GM18498 (cell line): ENCODE results near the gene C2CD2.

Experiments used
- ATAC-seq: cut with Tn5 transposase; IDR thresholded peaks from one replicate; pipeline ENCODE4 v1.9.1; 2021; ENCODE audit warnings: mild to moderate bottlenecking, moderate library complexity; ENCODE audit not compliant: unreplicated experiment

C2CD2 gene

DNA sequence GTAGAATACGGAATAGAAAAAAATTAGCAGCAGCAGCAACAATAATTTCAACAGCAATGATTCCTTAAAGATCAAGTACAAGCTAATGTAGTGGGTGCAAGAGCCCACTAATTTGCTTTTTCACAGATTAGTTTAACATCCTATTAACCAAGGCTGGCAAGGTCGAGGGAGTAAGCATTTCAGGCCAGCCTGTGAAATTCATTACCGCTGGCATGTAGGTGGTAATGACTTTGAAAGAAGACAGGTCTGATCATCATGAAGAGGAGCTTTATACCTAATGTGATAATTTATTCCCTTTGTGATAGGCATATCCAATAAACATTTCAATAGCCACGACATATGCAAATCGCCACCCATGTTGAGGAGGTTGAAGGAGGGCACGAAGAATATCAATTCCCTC is 63.5 kb downstream of the C2CD2 start:
- ATAC-seq: no peak

DNA sequence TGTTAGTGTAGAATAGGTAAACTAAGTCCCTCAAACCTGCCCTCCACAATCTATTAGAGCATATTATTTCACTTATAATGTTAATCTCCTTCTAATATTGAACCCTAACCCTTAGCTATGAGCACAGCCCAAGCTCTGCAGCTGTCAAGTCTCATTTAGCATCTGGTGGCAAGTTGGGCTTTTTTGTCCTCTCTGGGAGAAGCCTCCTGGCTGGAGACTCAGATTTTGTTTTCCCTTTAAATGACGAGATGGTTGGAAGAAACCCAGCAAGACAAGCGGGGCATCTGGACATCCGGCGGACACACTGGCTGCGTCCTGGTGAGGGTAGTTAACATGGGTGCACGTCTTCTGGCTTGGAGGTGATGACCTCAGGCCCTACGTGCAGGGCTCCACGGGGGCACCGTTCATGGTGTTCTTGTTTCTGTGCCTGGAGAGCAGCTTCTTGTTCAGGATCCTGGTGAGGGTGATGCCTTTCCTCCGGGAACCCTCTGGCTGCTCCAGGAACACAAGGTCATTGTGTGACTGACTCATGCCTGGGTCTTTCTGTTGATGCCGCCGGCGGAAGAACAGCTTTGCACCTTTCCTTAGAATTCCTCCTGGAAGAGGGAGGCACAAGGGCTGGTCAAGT is 65.0 kb downstream of the C2CD2 start:
- ATAC-seq: no peak

DNA sequence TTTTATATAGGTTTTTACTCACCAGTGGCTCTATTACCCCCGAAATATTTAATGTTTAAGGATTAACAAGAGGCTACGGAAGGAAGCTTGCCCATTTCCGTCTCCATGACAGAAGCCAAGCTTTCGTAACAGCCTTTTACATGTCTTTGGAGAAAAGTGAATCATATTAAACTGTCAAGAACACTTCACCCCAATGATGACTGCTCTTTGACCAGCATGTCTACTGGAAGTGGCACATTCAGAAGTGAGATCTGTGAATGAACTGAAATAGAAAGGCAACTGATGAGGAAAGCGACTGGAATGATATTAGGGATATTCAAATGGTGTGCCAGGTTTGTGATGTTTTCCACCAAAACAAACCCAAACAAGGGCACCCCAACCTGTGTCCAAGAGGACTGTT is 66.2 kb downstream of the C2CD2 start:
- no peak for ATAC-seq

DNA sequence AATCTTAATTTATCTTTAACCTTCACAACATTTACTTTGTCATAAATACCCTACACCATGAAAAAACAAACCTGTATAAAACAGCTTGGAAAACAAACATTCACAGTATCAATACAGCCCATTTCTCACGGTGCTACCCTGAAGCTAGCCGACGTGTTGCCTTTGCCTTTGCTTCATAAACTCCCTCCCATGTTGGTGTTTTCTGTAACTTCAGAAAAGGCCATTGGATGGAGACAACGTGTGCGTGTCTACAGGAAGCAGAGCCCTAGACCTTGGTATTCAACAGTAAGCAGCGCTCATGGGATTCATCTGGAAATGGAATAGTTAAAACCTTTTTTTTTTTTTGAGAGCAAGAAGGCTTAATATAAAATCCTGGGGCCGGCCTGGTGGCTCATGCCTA is 67.5 kb downstream of the C2CD2 start:
- no peak for ATAC-seq

DNA sequence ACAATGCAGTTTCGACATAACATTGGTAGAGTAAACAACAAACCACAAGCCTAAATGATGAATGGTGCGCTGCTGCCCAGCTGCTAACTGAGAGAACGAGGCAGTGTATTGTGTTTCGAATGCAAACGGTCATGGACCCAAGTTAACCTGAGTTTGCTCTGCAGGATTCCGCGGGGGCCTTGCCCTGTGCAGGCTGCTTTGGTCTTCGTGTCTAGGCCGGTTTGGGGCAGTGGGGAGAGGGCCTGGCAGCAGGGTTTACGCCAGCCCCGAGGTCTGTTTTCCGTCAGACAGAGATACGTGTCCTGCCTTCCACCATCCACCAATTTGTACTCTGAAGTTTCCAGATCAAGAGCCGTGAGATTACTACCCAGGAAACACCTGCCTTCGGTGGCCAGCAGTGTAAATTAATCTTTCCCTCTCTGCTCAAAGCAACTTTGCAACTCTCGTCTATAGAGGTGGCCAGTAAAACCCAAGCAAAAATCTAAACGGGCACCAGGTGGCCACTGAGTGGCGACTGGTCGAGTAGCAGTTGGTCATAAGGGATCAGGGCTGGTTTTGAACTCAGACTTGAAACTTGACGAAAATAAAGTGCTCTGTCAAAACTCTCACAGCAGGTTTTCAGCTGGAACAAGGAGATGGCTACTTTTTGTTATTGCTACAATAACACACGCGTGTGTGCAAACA is 68.3 kb downstream of the C2CD2 start:
- ATAC-seq: no peak

DNA sequence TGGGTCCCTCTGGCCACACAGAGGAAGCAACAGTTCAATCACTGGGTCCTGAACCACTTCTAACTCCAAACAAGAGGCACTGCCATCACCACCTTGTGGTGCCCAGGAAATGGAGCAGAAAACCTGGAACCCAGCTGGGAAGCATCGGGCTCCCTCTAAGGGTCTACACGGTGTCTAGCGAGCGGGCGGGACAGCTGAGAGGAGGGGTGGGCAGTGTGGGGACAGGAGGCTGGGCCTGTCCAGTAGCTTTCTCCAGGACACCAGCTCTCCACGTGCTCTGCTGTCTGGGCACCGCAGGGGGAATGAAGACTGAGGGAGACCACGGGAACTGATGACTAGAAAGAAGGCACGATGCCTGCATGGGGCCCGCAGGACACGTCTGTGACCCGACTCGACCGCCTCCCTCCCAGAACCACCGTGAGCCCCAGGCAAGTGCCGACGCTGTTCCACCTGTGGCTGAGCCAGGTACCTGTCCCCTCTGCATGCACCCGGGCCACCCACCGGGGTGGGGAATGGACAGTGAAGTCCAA is 69.3 kb downstream of the C2CD2 start:
- ATAC-seq: no peak

DNA sequence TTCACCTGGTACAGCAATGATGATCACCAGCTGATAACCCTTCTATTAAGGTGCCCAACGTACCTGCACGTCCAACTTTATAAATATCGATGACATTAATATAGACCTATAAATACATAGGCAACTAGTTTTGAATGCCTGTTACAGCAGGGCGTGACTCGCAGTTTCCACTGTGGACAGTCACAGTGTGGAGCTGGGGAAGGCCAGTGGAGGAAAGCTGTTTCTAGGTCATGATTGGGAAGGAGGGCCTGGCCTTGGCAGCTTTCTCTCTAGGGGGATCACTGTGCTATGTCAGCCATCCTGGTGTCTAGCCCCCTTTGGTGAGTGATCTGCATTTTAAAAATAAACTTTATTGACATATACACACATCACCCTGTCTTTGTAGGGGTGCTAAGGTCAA is 70.2 kb downstream of the C2CD2 start:
- ATAC-seq: no peak

DNA sequence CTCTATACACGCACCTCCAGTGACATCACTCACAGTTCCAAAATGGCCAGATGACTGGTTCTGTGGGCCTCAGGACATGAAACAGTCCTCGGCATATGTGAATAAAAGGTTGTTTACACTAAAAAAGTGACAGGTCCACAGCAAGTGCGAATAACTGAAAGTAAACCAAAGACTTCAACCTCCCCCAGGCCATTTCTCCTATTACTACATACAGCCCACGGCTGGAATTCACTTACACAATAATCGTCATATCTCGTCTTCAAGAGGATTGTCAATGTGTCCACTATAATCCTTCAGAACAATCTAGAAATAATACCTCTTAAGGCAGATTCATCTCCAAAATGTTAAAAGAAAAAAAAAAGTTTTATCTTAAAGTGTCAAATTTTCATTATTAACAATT is 72.8 kb downstream of the C2CD2 start:
- no peak for ATAC-seq

DNA sequence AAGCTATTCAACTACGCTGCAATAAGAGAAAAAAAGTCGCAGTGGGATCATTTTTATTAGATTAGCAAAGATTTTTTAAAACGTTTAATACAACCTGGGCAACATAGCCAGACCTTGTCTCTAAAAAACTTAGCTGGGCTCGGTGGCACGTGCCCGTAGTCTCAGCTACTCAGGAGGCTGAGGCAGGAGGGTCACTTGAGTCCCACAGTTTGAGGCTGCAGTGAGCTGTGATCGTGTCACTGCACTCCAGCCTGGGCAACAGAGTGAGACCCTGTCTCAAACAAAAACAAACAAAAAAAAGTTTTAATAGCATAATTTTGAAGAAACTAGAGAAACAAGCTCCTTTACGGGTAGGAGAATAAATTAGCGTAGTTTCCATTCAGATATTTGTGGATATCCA is 73.7 kb downstream of the C2CD2 start:
- ATAC-seq: no peak

DNA sequence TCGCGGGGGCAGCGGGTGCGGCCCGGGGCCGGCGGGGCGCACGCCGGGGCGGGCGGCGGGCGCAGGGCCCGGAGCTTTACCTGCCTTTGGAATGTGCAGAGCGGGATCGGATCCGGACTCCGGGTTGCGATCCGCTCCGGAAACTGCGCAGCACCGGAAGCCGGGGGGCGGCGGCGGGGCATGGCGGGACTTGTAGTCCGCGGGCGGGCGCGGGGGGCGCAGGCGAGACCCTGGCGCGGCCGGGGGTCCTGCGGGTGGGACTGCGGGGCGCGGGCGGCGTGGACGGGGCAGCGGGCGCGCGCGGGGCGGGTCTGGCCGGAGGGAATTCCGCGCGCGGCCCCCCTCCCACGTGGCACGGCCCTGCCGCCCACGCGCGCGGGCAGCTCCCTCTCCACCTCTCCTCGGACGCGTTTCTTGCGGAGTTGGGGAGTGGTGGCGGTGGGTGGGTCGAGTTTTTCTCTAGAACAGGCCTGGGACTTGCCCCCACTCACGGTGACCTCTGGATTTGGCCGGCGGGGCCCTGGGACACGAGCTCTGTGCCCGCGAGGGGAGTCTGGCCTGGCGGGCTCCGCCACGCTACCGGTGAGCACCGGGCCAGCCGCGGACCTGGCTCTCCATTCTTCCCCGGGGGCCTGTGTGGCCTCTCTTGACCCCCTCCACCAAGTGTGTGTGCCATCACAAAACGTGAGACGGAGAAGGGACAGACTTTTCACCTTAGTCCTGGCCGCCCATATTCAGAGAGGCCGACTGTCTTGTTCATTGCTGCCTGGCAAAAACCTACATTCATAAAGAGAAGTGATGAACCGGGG is 74.4 kb downstream of the C2CD2 start, which contains the start of gene PRDM15:
PRDM15 (minus strand) TSS at position 155 of the 809 bp plus-strand sequence. CDS start 18,981 bp downstream, outside the sequence.
- peak; percentile 77 for ATAC-seq

DNA sequence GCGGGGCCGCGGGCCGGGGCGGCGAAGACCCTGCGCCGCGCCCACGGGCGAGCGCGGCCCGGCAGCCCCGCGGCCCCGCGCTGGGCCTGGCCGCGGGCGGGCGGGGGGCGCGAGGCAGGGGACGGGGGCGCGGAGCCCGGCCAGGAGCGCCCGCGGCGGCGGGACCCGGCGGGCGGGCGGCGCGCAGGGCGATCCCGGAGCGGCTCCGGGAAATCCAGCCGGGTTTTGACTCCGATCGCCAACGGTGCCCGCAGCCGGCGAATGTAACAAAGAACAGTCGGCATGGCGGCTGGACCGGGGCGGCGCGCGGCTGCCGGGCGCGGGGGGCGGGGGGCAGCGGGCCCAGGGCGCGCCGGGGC is 75.0 kb downstream of the C2CD2 start:
- peak; percentile 67 for ATAC-seq

DNA sequence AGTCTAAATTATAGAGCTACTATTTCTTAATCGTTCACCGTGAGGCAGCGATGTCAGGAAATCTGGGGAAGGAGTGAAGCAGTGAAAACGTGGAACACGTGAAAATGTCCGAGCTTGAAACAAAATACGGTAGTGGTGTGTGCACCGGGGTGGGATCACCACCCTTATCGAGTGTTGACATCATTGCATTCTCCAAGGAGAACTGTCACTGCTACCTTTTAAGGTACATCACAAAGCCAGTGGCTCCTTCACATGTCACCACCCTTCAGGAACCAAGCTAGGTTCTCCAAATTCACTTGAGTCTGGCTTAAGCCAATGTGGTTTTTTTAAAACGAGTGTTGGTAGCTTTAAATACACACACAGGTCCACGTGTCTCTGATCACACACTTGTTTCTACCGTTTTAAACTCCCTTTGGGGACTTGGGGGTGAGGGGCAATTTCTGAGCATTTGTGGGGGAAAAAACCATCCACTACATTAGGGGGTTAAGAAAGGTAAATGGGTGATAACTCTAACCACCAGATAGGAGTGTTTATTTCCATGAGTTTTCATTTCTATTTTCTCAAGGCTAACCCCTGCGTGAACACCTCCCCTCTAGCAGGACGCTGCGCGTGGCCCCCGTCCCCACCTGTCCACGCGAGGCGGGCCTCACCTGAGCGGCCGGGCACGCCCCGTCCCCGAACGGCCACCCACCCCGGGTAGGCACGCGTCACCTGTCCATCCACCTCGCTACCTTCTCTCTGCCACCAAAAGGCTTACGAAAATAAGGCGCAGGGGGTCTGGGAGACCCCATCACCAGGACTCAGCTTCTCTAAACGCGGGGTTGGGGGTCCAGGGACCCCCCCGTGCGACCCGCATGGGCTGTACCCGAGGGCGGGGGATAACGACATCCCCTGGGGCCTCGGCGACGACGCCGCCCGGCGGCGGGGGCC is 75.7 kb downstream of the C2CD2 start:
- ATAC-seq: peak; percentile 37

DNA sequence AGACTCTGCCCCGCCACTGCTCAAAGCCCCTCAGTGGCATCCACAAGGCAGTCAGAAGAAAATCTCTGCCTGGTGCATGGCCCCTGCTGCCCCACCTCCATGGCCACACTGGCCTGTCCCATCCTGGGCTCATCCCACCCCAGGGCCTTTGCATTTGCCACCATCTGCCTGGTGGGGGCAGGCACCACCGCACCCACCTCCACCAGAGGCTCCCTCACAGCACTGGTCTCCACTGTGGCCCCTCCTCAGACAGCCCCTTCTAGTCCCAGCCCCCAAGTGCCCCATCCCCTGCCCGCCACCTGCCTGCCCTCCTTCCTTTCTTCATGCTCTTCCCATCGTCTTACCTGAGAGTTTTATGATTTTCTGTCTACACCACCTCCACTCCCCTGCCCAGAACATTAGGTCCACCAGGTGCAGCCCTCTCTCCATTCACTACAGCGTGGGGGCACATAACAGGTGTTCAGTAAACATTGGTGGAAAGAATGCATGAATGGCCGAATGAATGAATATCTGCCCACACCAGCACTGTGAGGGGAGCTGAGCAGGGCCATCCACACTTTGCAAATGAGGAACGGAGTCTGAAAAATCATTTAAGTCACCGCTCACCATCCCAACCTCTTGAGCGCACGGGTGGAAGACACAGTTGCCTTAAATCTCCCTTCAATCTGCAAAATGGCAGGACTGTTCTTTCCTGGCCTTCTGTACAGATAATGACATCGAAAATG is 76.7 kb downstream of the C2CD2 start:
- ATAC-seq: no peak

DNA sequence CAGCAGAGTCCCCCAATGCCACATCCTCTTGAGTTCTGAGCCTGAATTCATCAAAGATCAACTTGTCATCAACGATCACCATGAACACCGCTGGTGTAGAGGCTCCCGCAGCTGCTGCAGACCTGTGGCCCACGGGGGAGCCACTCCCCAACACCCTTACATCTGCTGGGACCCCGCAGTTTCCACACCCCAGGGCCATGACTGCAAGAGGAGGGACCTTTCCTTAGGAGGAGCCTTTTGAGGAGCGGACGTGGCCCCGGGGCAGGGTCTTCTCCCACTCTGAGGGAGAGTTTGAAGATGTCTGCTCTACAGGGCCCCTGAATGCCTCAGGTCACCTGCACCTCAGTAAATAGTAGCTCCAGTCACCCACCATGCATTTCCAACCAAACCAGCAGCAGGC is 77.4 kb downstream of the C2CD2 start:
- ATAC-seq: no peak

DNA sequence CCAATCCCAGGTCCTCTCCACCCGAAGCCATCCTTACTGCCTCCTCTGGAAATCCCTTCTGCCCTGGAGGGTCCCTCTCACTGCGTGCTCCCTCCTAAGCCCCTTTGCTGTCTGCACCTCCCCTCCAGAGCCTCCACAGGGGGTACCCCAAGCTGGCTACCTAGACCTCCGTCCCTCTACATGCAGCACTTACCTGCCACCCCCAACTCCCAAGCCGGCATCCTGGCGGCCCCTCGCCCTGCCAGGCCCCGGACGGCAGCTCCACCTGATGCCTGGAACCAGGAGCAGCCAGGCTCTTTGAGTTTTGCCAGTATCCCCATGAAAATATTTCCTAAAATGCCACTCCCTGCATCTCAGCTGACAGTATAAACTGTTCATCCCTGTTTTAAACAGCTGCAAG is 78.7 kb downstream of the C2CD2 start:
- no peak for ATAC-seq

DNA sequence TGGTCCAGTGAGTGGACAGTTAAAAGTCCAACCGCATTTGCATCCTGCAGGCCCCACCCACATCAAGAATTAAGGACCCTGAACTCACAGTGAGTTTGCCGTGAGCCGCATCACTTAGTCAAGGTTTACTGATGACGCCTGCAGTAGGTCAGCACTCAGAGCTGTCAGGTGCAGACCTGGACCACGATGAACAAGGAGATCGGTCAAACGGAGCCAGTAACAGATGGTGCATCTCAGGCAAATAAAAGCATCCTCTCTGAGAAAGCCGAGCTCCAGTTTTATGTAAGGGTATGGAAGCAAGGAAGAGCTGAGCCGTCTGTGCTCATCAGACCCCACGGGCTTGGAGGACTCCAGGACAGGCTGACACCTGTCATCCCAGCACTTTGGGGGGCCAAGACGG is 79.2 kb downstream of the C2CD2 start:
- no peak for ATAC-seq

DNA sequence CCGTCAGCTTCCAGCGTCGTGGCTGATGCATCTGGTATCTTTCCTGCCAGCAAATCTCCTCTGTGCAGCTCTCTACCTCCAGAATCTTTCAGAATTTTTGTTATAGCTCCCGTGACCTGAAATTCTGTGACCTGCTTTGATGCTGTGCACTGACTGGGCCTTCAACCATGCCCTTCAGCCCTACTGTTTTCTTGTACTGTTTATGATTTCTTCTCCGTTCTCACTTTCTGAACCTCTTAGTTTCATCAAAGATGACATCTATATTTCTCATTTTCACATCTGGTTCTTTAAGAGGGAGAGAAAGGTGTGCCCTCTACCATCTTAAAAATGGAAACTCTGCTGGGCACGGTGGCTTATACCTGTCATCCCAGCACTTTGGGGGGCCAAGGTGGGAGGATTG is 80.4 kb downstream of the C2CD2 start:
- peak; percentile 51 for ATAC-seq

DNA sequence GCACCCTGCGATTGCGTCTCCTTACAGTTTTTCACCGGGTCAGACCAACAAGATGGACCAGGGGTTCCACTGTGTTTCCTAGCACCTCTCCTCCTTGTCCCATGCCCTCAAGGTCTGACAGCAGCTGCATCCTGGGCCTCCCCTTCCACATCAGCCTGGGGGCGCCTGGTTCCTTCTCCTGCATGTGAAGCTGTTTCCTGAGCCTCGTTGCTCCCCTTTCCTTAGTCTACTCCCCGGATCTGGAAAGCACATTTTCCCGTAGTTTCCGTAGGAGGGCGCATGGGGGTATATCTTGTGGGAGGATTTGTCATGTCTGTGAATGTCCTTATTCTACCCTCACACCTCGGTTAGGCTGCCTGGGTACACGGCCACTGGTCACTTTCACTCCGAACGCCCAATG is 80.8 kb downstream of the C2CD2 start:
- ATAC-seq: no peak

DNA sequence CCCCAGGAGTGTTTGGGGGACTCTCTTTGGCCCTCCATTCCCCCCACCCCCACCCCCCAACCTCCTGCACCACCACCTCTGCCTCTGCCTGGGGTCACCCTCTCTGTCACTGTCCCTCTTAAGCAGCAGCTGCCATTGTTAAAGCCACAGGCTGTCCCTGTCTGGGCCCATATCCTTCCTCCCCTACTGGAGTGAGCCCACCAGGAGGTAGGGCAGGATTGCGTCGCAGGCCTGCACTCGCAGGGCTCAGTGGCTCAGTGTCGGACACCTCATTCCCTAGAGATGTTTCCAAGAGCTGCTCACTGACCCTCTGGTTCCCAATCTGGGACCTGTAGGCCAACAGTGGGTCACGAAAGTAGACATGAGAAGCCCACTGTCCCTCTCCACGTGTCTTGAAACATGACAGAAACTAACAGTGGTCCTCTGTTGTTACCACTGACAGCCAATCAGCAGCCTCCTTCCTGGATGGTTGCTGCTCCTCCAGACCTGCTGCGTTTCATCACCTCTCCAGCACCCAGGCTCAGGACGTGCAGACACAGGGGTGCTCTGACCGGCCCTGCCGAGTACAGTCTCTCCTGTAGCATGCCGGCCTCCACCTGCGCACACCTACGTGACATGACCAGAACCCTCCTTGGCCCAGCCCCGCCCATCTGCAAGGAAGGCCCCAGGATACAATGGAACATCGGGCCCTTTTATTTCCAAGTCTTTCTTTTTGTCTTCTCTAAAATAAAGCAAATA is 82.4 kb downstream of the C2CD2 start:
- no peak for ATAC-seq
